ENCODE measurements around the gene RFX4.

GRCh38 chr12:106753526-106753925, 170.7 kb downstream of the RFX4 start:
- TF ChIP-seq CTCF (conservative IDR thresholded peaks at IDR 0.05 in 1 of 2, IDR thresholded peaks at IDR 0.05 in 1 of 2; ENCODE audit: extremely low read depth in 1 of 2, insufficient read depth in 1 of 2, low read depth in 1 of 2, low read length in 2 of 2) (no peak), EZH2 (IDR thresholded peaks at IDR 0.05; ENCODE audit: borderline replicate concordance, low read length) (no peak)

Data from mammary epithelial cell (primary cell).